Measurements from ENCODE around the gene CFD. TPM values are rescaled to one million over a fixed set of nuclear protein-coding genes. Genes with fewer than 3 reads are reported as not detected.
"Not testable (repeated sequence)": the region's sequence is repeated elsewhere in the genome, so short reads cannot be mapped to it uniquely, and the experiment has no call there.

CFD gene
- total RNA-seq, 1 donor from 2014 or later = 1.8 TPM

DNA sequence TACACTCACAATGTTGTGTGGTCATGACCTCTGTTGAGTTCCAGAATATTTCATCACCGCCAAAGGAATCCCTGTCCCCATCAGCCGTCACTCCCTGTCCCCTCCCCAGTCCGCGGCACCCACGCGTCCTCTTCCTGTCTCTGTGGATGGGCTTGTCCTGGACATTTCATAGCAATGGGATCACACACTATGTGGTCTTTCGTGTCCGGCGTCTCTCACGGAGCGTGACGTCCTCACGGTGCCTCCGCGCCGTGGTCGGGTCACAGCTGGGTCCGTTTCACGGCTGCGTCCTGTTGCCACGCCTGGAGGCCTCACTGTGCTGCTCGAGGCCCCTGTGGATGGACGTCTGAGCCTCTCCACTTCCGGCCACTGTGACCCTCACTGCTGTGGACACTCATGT is 25.2 kb upstream of the CFD start:
- no peak overlapping the region for H3K27ac Mint-ChIP-seq
- intact Hi-C loops (cut with micrococcal nuclease) = loop anchor here (10.0 kb wide), 1 partner anchor 59 kb away; no protein-coding TSS in a partner anchor
- DNase-seq (ENCODE audit: low spot score) = no peak
- H3K9me3 Mint-ChIP-seq = no peaks in the 10 kb centered on the region
- H3K36me3 Mint-ChIP-seq (ENCODE audit: low read depth) = no peaks in the 10 kb centered on the region
- peaks cover 3% of the 10 kb centered on the region for H3K4me1 Mint-ChIP-seq (ENCODE audit: low read depth)
- no peak overlapping the region for H3K4me3 Mint-ChIP-seq (ENCODE audit: low read depth)
- peaks cover 8% of the 10 kb centered on the region for H3K27me3 Mint-ChIP-seq (ENCODE audit: low read depth)

DNA sequence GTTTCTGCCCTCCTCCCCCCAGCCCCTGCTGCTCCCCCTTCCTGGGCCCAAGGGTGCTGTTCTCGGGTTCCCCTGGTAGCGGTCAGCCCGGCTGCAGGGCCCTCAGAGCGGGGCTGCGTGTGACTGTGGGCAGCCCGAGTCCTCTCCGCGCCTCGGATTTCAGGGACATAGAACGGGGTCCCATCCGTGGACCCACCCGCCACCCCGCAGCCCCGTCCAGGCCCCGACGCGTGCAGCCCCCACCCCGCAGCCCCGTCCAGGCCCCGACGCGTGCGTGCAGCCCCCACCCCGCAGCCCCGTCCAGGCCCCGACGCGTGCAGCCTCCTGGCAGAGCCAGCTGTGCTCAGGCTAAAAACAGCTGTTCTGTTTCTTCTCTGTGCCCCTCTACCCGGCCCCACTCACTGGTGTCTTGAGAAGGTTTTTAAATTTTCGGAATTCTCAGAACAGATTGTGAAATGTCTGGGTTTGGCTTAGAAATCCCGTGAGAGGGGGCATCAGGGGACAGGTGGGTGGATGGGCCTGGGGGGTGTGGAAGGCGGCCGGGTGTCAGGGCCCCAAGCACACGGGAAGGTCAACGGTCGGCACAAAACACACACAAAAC is 24.2 kb upstream of the CFD start:
- intact Hi-C loops (cut with micrococcal nuclease) = loop anchor here (10.0 kb wide), 1 partner anchor 61 kb away; no protein-coding TSS in a partner anchor
- Mint-ChIP-seq H3K36me3 (ENCODE audit: low read depth) (no peaks in the 10 kb centered on the region), H3K4me1 (ENCODE audit: low read depth) (peaks cover 3% of the 10 kb centered on the region), H3K27ac (no peak overlapping the region), H3K9me3 (no peaks in the 10 kb centered on the region), H3K27me3 (ENCODE audit: low read depth) (peaks cover 8% of the 10 kb centered on the region), H3K4me3 (ENCODE audit: low read depth) (no peak overlapping the region)
- no peak for DNase-seq (ENCODE audit: low spot score)

DNA sequence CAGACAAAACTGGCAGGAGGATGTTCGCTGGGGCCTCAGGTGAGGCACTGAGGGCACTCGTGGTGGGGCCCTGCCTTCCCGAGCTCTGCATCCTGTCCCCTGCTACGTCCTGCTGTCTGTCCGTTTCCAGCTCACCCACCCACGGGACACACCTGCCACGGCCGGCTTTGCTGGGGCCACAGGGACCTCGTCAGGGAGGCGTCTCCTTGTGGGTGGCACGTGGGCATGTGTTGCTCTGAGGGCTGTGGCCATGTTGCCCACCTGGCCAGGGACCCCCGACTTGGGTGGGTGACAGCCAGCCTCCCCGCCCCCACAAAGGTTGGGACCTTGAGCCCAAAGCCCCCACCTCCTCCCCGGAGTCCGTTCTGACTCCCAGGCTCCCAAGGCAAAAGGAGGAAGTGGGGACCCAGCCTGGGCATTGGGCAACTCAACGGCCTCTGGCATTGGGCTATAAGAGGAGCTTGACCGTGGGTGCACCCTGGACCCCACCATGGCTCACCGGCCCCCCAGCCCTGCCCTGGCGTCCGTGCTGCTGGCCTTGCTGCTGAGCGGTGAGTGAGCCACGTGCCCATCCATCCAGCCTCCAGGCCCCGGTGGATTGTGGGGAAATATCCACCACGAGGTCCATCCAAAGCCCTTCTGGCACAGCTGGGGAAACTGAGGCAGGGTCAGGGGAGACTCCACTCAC is 18.8 kb upstream of the CFD start, which contains the start of gene PRTN3:
PRTN3 (plus strand) TSS at position 481 of the 688 bp plus-strand sequence; CDS start at position 491, 10 bp downstream.
- DNase-seq (ENCODE audit: low spot score) = no peak
- no peaks in the 10 kb centered on the region for H3K9me3 Mint-ChIP-seq
- no peak within 1 kb of the TSS for H3K27ac Mint-ChIP-seq
- H3K4me1 Mint-ChIP-seq (ENCODE audit: low read depth) = peaks cover 3% of the 10 kb centered on the region
- no peak within 1 kb of the TSS for H3K4me3 Mint-ChIP-seq (ENCODE audit: low read depth)
- H3K36me3 Mint-ChIP-seq (ENCODE audit: low read depth) = no peaks in the 10 kb centered on the region
- H3K27me3 Mint-ChIP-seq (ENCODE audit: low read depth) = peaks cover 19% of the 10 kb centered on the region
- intact Hi-C loops (cut with micrococcal nuclease) = no loop called here

DNA sequence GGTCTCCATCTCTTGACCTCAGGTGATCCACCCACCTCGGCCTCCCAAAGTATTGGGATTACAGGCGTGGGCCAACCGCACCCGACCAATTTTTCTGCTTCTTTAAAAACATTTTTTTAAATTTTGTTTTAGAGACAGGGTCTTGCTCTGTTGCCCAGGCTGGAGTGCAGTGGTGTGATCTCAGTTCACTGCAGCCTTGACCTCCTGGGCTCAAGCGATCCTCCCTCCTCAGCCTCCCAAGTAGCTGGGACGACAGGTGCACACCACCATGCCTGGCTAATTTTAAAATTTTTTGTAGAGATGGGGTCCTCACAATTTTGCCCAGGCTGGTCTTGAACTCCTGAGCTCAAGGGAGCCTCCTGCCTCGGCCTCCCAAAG is 16.7 kb upstream of the CFD start:
- H3K9me3 Mint-ChIP-seq; H3K27ac Mint-ChIP-seq; H3K4me1 Mint-ChIP-seq (ENCODE audit: low read depth); intact Hi-C loops (cut with micrococcal nuclease); H3K4me3 Mint-ChIP-seq (ENCODE audit: low read depth); H3K36me3 Mint-ChIP-seq (ENCODE audit: low read depth); DNase-seq (ENCODE audit: low spot score): not testable (repeated sequence)
- H3K27me3 Mint-ChIP-seq (ENCODE audit: low read depth) = peaks cover 16% of the 10 kb centered on the region

DNA sequence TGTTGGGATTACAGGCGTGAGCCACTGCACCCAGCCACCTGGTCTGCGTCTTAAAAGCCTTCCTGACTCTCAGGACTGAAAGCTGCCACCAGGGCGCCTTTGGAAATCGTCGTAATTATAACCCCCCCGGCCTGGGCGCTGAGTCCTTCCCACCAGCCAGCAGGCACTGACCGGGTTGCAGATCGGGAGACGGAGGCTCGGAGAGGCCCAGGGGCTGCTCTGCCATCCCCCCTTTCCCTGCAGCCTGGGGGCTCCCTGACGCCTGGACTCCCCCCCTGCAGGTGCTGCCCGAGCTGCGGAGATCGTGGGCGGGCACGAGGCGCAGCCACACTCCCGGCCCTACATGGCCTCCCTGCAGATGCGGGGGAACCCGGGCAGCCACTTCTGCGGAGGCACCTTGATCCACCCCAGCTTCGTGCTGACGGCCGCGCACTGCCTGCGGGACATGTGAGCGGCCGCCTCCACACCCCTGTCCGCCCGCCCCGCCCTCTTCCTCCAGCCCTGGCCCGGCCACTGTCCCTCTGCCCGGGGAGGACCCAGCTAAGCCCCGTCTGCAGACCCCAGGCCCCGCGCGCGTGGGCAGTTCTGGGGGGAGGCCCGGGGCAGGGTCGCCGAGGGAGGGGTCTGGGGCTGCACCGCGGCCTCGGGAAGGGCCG is 16.2 kb upstream of the CFD start:
- Mint-ChIP-seq H3K27ac (no peak overlapping the region), H3K4me3 (ENCODE audit: low read depth) (no peak overlapping the region), H3K9me3 (no peaks in the 10 kb centered on the region), H3K36me3 (ENCODE audit: low read depth) (no peaks in the 10 kb centered on the region), H3K27me3 (ENCODE audit: low read depth) (peaks cover 16% of the 10 kb centered on the region), H3K4me1 (ENCODE audit: low read depth) (no peaks in the 10 kb centered on the region)
- DNase-seq (ENCODE audit: low spot score) = no peak
- intact Hi-C loops (cut with micrococcal nuclease) = no loop called here

DNA sequence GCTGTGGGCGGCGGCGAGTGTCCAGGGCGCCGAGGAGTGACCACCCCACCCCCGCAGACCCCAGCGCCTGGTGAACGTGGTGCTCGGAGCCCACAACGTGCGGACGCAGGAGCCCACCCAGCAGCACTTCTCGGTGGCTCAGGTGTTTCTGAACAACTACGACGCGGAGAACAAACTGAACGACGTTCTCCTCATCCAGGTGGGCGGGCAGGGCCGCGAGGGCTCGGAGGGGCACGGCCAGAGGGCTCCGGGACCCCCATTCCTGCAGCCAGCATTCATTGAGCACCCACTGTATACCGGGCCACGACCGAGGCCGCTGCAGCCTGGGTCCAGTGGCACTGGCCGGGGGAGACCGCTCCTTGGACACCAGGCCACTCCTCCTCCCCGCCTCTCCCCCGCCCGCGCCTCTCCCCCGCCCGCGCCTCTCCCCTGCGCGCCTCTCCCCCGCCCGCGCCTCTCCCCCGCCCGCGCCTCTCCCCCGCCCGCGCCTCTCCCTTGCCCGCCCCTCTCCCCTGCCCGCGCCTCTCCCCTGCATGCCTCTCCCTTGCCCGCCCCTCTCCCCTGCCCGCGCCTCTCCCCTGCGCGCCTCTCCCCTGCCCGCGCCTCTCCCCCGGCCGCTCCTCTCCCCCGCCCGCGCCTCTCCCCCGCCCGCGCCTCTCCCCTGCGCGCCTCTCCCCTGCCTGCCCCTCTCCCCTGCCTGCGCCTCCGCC is 15.5 kb upstream of the CFD start:
- Mint-ChIP-seq H3K27ac (no peak overlapping the region), H3K36me3 (ENCODE audit: low read depth) (no peaks in the 10 kb centered on the region), H3K9me3 (no peaks in the 10 kb centered on the region), H3K4me3 (ENCODE audit: low read depth) (no peak overlapping the region), H3K4me1 (ENCODE audit: low read depth) (no peaks in the 10 kb centered on the region), H3K27me3 (ENCODE audit: low read depth) (peaks cover 16% of the 10 kb centered on the region)
- no peak for DNase-seq (ENCODE audit: low spot score)
- intact Hi-C loops (cut with micrococcal nuclease) = no loop called here

DNA sequence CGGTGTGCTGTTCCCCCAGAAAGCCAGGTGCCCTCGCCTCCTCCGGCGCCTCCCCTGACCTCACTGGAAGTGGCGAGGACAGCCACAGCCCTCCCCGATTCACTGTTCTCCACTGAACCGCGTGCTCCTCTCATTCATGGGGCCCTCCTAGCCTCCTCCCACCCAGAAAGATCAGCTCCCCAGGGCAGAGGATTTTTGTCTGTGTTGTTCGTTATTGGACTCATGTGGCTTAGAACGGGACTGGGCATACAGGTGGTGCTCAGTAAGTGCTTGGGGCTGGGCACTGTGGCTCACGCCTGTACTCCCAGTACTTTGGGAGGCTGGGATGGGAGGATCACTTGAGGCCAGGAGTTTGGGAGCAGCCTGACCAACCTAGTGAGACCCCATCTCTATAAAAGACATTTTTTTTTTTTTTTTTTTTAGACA is 14.9 kb upstream of the CFD start:
- no peaks in the 10 kb centered on the region for H3K36me3 Mint-ChIP-seq (ENCODE audit: low read depth)
- no peaks in the 10 kb centered on the region for H3K4me1 Mint-ChIP-seq (ENCODE audit: low read depth)
- peaks cover 16% of the 10 kb centered on the region for H3K27me3 Mint-ChIP-seq (ENCODE audit: low read depth)
- intact Hi-C loops (cut with micrococcal nuclease) = no loop called here
- no peak overlapping the region for H3K4me3 Mint-ChIP-seq (ENCODE audit: low read depth)
- H3K27ac Mint-ChIP-seq = no peak overlapping the region
- no peak for DNase-seq (ENCODE audit: low spot score)
- H3K9me3 Mint-ChIP-seq = no peaks in the 10 kb centered on the region

DNA sequence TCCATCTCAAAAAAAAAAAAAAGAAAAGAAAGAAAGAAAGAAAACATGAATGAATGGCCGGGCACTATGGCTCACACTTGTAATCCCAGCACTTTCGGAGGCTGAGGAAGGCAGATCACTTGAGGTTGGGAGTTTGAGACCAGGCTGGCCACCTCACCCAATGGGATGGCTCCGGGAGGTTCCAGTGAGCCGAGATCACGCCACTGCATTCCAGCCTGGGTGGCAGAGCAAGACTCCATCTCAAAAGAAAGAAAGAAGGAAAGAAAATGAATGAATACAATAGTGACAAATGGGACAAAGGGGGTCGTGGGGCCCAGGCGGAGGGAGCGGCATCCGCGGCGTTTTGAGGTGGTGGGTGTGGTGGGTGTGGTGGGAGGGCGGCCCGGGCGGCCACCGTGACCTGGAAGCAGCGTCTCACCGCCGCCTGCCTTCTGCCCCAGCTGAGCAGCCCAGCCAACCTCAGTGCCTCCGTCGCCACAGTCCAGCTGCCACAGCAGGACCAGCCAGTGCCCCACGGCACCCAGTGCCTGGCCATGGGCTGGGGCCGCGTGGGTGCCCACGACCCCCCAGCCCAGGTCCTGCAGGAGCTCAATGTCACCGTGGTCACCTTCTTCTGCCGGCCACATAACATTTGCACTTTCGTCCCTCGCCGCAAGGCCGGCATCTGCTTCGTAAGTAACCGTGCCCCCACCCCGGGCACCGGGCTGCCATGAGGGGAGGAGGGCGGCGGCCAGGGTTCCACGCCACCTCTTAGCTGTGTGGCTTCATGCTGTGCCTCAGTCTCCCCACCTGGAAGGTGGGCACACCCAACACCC is 13.6 kb upstream of the CFD start:
- intact Hi-C loops (cut with micrococcal nuclease) = no loop called here
- Mint-ChIP-seq H3K9me3 (no peaks in the 10 kb centered on the region), H3K27ac (no peak overlapping the region), H3K36me3 (ENCODE audit: low read depth) (no peaks in the 10 kb centered on the region), H3K4me3 (ENCODE audit: low read depth) (no peak overlapping the region), H3K4me1 (ENCODE audit: low read depth) (no peaks in the 10 kb centered on the region), H3K27me3 (ENCODE audit: low read depth) (peaks cover 16% of the 10 kb centered on the region)
- DNase-seq (ENCODE audit: low spot score) = no peak

DNA sequence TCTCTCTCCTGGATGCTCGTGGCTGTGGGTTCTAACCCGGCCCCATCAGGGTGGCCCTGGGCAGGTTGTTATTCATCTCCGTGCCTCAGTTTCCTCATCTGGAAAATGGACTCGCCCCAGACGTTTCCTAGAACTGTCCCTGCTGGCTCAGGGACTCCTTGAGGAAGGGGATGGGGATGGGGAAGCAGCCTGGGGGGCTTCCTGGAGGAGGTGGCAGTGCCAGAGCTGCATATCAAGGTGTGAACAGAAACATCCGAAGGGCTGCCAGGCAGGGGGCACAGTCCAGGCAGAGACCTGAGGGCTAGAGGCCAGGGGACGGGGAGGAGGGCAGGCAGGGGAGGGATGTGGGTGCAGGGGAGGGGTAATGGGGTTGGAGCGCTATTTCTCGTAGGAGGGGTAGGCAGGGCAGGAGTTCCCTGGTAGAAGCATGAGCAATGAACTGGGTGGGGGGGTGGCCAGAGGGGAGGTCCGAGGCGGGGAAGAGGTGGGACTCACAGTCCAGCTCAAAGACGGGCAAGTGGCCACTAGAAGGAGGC is 11.0 kb upstream of the CFD start:
- Mint-ChIP-seq H3K27me3 (ENCODE audit: low read depth) (peaks cover 9% of the 10 kb centered on the region), H3K9me3 (no peaks in the 10 kb centered on the region), H3K27ac (no peak overlapping the region), H3K4me1 (ENCODE audit: low read depth) (no peaks in the 10 kb centered on the region), H3K36me3 (ENCODE audit: low read depth) (no peaks in the 10 kb centered on the region), H3K4me3 (ENCODE audit: low read depth) (no peak overlapping the region)
- no peak for DNase-seq (ENCODE audit: low spot score)
- intact Hi-C loops (cut with micrococcal nuclease) = no loop called here

DNA sequence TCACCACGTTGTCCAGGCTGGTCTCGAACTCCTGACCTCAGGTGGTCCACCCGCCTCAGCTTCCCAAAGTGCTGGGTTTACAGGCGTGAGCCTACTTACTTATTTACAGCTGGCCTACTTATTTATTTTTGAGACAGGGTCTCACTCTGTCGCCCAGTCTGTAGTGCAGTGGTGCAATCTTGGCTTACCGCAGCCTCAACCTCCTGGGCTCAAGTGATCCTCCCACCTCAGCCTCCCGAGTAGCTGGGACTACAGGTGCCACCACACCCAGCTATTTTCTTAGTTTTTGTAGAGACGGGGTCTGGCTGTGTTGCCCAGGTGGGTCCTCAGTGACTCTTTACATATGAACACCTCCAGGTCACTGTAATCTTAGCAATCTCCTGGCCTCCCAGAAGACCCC is 10.3 kb upstream of the CFD start:
- H3K36me3 Mint-ChIP-seq (ENCODE audit: low read depth); DNase-seq (ENCODE audit: low spot score); H3K4me3 Mint-ChIP-seq (ENCODE audit: low read depth); H3K27me3 Mint-ChIP-seq (ENCODE audit: low read depth); H3K9me3 Mint-ChIP-seq; intact Hi-C loops (cut with micrococcal nuclease); H3K27ac Mint-ChIP-seq; H3K4me1 Mint-ChIP-seq (ENCODE audit: low read depth): not testable (repeated sequence)

DNA sequence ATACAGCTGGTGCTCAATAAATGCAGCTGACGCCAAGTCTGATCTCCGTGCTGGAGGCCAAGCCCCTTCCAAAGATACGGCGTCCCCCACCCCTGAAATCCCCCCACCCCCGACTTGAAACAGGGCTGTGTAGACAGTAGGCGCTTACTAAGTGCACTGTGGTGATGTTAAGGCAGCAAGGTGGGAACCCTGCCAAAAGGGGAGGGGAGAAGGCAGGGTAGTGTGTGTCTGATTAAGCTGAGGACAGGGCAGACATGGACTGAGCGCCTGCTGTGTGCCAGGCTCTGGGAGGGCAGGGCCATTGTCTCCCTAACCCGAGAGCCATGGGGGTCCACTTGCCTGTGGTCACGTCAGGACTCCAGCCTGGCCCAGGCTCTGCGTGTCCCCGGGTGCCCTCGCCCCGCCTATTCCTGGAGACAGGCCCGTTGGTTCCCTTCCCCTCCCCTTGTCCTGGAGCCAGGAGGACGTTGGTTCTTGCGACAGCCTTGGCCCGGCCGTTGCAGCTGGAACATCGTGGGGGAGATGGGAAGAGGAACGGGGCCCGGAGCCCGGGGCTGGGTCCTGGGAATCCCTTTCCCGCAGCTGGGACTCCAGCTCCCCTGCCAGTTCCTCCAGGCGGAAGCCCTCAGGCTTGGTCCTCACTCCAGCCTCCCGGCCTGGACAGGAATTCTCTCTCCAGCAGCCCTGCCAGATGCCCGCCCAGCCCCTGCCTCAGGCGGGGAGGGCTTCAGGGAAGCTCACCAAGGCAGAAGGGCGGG is 9.1 kb upstream of the CFD start:
- Mint-ChIP-seq H3K27me3 (ENCODE audit: low read depth) (peaks cover 6% of the 10 kb centered on the region), H3K4me3 (ENCODE audit: low read depth) (no peak overlapping the region), H3K4me1 (ENCODE audit: low read depth) (no peaks in the 10 kb centered on the region), H3K27ac (no peak overlapping the region), H3K9me3 (no peaks in the 10 kb centered on the region), H3K36me3 (ENCODE audit: low read depth) (no peaks in the 10 kb centered on the region)
- intact Hi-C loops (cut with micrococcal nuclease) = no loop called here
- DNase-seq (ENCODE audit: low spot score) = no peak
